AG10803 (cell line): ENCODE data around the gene KRTAP1-1.

Experiments used
- DNase-seq: peaks from one replicate; pipeline ENCODE4 v3.0.0; 2010; ENCODE audit warnings: low read depth
- H3K4me3 ChIP-seq: 2 replicates; pipeline ENCODE4 v1.5.1; 2011; ENCODE audit warnings: mild to moderate bottlenecking, low read length, control low read depth
- TF ChIP-seq, protein P1 (sequence below): conservative IDR thresholded peaks from 2 replicates; pipeline ENCODE4 v1.5.1; 2011; ENCODE audit warnings: mild to moderate bottlenecking, low read length, control low read depth, inconsistent platforms

Gene KRTAP1-1

DNA sequence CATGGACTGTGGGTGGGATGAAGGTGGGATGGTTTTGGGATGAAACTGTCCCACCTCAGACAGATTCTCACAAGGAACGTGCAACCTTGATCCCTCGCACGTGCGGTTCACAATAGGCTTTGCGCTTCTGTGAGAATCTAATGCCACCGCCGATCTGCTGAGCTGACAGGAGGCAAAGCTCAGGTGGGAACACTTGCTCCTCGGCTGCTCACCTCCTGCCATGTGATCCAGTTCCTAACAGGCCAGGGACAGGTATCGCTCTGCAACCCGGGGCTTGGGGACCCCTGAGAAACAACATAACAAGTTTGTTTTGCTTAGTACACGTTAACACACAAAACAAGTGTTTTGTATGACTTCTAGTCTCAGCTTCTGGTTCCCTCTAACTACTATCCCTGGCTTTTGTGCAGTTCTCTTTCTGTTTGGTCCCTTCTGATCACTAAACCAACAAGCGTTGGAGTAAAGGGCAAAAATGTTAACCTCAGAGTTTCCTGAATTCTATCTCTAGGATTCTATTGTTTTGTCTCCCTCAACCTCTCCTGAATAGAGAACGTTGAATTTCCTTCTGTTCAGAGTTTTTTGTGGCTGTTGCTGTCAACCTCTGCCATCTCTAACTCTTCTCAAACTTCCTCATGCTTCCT is 24.6 kb downstream of the KRTAP1-1 start:
- no peak for DNase-seq
- no peak overlapping the region for H3K4me3 ChIP-seq
- TF ChIP-seq, protein P1, sequence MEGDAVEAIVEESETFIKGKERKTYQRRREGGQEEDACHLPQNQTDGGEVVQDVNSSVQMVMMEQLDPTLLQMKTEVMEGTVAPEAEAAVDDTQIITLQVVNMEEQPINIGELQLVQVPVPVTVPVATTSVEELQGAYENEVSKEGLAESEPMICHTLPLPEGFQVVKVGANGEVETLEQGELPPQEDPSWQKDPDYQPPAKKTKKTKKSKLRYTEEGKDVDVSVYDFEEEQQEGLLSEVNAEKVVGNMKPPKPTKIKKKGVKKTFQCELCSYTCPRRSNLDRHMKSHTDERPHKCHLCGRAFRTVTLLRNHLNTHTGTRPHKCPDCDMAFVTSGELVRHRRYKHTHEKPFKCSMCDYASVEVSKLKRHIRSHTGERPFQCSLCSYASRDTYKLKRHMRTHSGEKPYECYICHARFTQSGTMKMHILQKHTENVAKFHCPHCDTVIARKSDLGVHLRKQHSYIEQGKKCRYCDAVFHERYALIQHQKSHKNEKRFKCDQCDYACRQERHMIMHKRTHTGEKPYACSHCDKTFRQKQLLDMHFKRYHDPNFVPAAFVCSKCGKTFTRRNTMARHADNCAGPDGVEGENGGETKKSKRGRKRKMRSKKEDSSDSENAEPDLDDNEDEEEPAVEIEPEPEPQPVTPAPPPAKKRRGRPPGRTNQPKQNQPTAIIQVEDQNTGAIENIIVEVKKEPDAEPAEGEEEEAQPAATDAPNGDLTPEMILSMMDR = no peak

DNA sequence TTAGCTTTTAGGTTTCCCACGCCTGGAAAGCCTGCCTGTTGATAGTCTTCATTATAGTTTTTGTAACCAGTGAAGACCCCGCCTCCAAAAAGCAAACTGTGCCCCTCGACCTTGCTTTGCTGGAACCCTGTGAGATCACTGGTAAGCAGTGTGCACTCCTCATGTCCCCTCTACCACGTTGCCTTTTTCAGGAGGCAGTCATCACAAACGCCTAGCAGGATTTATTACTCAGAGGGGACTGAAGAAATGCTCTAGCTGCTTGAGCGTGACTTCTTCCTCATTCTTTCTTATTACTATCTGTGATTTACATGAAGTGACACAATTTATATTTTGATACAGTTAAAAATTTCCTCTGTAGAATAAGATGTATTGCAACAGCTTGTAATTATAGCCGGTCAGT is 25.8 kb downstream of the KRTAP1-1 start:
- H3K4me3 ChIP-seq = no peak overlapping the region
- DNase-seq = no peak
- TF ChIP-seq, protein P1 = no peak

DNA sequence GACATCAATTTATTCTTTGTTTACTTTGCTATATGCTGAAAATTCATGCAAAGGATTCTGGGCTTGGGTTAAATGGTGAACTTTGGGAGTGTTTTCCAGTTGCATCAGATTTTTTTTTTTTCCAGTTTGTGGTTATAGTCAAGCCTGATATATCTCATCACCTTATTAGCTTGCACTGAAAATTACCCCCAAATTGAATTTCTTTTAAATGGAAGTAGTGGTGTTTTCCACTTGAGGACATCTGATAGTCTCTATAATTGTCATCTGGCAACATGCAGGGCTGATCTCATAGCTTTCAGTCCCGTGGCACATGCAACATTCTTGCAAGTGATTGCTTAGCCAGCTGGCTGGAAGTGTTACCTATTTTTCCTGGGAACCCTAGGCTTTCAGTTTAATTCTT is 27.6 kb downstream of the KRTAP1-1 start:
- peak; percentile 83 for DNase-seq
- TF ChIP-seq, protein P1 = no peak
- no peak overlapping the region for H3K4me3 ChIP-seq

DNA sequence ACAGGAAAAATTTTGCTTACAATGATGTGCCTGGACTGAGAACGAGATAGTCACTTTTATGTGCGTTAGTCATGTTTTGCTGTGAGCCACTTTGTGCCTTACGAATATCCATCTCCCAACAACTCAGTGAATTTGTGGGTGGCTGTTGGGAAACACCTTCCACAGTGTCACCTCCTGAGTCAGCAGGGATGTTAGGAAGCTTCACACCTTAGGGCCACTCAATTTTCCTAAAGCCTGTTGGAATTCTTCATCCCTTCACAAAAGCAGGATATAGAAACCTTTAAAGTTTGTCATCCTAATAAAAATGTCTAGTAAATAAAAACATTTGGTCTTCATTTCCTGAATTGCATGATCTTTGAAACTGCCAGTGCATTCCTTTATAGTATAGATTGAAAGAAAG is 28.1 kb downstream of the KRTAP1-1 start:
- TF ChIP-seq, protein P1 = no peak
- no peak overlapping the region for H3K4me3 ChIP-seq
- peak; percentile 47 for DNase-seq

DNA sequence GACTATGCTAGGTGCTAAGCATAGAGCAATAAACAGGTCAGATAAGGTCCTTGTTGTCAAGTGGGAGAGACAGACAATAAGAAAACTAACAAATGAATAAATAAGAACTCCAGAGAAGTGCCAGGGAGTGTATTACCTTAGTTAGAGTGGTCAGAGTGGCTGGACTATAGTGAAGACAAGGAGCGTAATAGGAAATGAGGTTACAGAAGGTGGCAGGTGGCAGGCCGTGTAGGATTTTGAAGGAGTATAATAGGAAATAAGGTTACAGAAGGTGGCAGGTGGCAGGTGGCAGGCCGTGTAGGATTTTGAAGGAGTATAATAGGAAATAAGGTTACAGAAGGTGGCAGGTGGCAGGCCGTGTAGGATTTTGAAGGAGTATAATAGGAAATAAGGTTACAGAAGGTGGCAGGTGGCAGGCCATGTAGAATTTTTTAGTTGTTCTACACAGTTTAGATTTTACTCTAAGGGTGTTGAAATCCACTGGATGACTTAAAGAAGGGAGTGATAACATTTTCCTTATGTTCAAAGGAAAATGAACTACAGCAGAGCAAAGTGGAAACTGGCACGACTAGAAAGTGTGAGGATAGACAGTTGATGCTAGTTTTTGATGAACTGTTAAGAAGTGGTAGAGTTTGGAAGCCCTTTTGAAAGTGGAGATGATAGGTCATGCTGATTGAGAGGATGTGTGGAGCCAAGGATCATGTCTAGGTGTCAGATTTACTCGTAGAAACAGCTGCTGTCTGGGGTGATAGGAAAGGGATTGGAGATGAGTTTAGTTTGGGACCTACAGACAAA is 28.7 kb downstream of the KRTAP1-1 start:
- no peak for DNase-seq
- no peak overlapping the region for H3K4me3 ChIP-seq
- TF ChIP-seq, protein P1 = no peak

DNA sequence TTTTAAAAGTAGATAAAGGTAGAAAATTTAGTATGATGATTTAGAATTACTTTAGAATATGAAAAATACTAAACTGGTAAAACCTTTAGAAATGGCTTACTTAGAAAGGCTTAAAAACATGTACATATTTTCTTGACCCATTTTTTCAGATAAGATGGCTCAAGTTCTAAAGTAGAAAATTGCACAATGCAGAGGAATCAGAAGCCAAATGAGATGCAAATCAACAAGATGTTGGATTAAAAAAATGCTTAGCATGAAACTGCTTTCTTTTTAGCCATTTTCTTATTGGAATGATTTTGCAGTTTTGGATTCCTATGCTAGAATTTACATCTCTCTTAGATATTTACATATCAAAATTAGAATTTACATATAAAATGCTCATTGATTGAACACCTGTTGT is 30.8 kb downstream of the KRTAP1-1 start:
- TF ChIP-seq, protein P1 = no peak
- peak; percentile 39 for DNase-seq
- H3K4me3 ChIP-seq = no peak overlapping the region

DNA sequence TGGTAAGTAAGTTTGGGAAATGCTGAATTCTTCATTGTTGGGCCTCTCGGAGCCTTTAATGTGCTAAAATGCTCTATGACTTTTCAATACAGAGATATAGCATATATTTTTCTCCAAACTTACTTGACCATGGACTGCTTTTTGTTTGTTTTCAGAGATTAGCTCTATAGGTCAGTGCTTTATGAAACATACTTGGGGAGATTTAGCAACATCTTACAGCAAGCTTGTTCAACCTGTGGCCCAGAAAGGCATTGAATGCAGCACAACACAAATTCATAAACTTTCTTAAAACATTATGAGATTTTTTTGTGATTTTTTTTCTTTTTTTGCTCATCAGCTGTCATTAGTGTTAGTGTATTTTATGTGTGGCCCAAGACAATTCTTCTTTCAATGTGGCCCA is 31.3 kb downstream of the KRTAP1-1 start:
- H3K4me3 ChIP-seq = no peak overlapping the region
- no peak for DNase-seq
- TF ChIP-seq, protein P1 = no peak
